Measurements from ENCODE around the gene TPGS1.

TPGS1 gene

DNA sequence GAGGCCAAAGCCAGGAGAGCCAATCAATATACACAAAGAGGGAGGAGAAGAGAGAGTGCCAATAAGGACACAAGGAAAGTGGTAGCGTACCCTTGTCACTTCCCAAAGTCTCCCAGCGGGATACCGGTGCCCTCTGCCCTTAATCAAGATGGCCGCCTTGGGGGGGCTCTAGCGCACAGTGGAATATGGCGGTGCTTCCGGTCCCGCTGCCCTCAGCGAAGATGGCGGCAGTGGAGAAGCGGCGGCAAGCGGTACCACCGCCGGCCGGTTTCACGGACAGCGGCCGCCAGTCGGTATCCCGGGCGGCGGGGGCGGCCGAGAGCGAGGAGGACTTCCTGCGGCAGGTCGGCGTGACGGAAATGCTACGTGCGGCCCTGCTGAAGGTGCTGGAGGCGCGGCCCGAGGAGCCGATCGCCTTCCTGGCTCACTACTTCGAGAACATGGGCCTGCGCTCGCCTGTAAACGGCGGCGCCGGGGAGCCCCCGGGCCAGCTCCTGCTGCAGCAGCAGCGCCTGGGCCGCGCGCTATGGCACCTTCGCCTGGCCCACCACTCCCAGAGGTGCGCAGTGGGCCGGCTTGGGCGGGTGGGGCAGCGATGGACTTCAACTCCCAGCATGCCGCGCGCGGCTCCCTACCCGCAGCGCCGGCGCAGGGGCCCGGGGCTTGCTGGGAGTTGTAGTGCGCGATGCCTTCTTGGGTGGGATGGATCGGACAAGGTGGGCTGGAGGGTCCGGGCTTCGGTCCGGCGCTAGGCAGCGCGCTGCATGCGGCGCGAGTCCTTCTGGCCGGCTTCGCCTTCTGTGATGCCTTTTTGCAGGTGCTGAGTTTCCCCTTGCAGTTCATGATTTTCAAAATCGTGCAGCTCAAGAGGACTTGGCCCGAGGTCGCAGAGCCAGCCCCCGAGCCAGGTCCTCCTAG, at the start of gene TPGS1:
TPGS1 (plus strand) TSS at position 212 of the 918 bp plus-strand sequence; CDS start at position 222, 10 bp downstream.
- TF ChIP-seq CTCF (IDR thresholded peaks at IDR 0.05; ENCODE audit: insufficient read depth, low read depth, low read length, missing control alignments), result no peak
- H3K4me3 ChIP-seq (ENCODE audit: low read depth, low read length), result peak within 1 kb of the TSS; percentile 68
- DNase-seq (ENCODE audit: low read depth), result peak; percentile 89

GRCh38 chr19:457636-458035, 49.7 kb upstream of the TPGS1 start:
- no peak for TF ChIP-seq CTCF (IDR thresholded peaks at IDR 0.05; ENCODE audit: insufficient read depth, low read depth, low read length, missing control alignments)
- no peak for DNase-seq (ENCODE audit: low read depth)
- H3K4me3 ChIP-seq (ENCODE audit: low read depth, low read length), result no peak overlapping the region

GRCh38 chr19:458091-459042, 48.9 kb upstream of the TPGS1 start:
- no peak for TF ChIP-seq CTCF (IDR thresholded peaks at IDR 0.05; ENCODE audit: insufficient read depth, low read depth, low read length, missing control alignments)
- no peak for DNase-seq (ENCODE audit: low read depth)
- no peak overlapping the region for H3K4me3 ChIP-seq (ENCODE audit: low read depth, low read length)

- no peak overlapping the region for H3K4me3 ChIP-seq (ENCODE audit: low read depth, low read length)
- DNase-seq (ENCODE audit: low read depth), result no peak
- TF ChIP-seq CTCF (IDR thresholded peaks at IDR 0.05; ENCODE audit: insufficient read depth, low read depth, low read length, missing control alignments), result no peak
Observed at GRCh38 chr19:459724-460511, 47.4 kb upstream of the TPGS1 start.

- DNase-seq (ENCODE audit: low read depth), result no peak
- H3K4me3 ChIP-seq (ENCODE audit: low read depth, low read length), result no peak within 1 kb of the TSS
- TF ChIP-seq CTCF (IDR thresholded peaks at IDR 0.05; ENCODE audit: insufficient read depth, low read depth, low read length, missing control alignments), result no peak
Observed at GRCh38 chr19:460877-461720, 46.2 kb upstream of the TPGS1 start, which contains the start of gene SHC2. SHC2 (minus strand) TSS chr19:461033; CDS start chr19:460996, 37 bp downstream.

Measured in GM12865 (cell line).